ENCODE data around the gene ZFP57.

ZFP57 gene

GRCh38 chr6:29680904-29681303, at the start of gene ZFP57:
ZFP57 (minus strand) TSS chr6:29681152; CDS start chr6:29677003, 4,149 bp downstream.
- DNase-seq = no peak

- DNase-seq = no peak
Measured at GRCh38 chr6:29730575-29731126, 49.7 kb upstream of the ZFP57 start.

DNA sequence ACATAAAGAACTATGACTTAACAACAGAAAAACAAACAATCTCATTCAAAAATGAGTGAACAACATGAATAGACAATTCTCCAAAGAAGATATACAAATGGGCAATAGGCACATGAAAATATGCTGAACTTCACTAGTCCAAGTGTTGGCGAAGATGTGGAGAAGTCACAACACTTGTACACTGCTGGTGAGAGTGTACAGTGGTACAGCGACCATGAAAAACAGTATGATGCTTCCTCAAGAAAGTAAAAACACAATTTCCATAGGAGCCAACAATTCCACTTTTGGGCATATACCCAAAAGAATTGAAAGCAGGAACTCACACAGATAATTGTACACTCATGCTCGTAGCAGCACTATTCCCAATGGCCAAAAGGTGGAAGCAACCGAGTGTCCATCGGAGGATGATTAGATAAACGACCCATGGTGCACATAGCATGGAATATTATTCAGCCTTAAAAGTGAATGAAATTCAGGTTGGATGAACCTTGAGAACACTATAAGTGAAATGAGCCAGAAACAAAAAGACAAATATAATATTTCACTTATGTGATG, 48.9 kb upstream of the ZFP57 start:
- no peak for DNase-seq

DNA sequence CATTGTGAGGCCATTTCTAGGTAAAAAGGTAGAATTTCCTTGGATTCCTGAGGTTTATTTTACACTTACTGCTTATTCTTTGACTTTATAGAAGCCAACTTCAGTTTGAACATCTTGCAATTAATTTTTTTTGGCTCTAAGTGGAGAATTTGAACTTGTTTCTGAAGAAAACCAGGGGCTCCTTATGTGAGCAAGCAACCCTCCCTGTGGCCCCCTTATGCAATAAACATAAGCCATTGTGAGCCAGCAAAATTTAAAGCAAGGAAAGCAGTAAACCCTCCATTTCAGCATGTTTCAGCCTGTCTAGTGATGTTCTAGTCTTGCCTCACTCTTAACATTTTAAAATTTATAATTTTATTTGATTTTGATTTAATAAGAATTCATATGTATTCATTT, 47.9 kb upstream of the ZFP57 start:
- no peak for DNase-seq

- DNase-seq = no peak
Measured at GRCh38 chr6:29728173-29728874, 47.4 kb upstream of the ZFP57 start.

GRCh38 chr6:29727637-29728036, 46.7 kb upstream of the ZFP57 start:
- no peak for DNase-seq

- DNase-seq = no peak
Measured at GRCh38 chr6:29726571-29727194, 45.7 kb upstream of the ZFP57 start.

DNA sequence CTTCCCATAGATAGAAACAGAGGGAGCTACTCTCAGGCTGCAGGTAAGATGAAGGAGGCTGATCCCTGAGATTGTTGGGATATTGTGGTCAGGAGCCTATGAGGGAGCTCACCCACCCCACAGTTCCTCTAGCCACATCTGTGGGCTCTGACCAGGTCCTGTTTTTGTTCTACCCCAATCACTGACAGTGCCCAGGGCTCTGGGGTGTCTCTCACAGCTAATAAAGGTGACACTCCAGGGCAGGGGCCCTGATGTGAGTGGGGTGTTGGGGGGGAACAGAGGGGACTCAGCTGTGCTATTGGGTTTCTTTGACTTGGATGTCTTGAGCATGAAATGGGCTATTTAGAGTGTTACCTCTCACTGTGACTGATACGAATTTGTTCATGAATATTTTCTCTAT, 45.0 kb upstream of the ZFP57 start:
- no peak for DNase-seq

GRCh38 chr6:29724937-29725869, 44.3 kb upstream of the ZFP57 start:
- no peak for DNase-seq

DNA sequence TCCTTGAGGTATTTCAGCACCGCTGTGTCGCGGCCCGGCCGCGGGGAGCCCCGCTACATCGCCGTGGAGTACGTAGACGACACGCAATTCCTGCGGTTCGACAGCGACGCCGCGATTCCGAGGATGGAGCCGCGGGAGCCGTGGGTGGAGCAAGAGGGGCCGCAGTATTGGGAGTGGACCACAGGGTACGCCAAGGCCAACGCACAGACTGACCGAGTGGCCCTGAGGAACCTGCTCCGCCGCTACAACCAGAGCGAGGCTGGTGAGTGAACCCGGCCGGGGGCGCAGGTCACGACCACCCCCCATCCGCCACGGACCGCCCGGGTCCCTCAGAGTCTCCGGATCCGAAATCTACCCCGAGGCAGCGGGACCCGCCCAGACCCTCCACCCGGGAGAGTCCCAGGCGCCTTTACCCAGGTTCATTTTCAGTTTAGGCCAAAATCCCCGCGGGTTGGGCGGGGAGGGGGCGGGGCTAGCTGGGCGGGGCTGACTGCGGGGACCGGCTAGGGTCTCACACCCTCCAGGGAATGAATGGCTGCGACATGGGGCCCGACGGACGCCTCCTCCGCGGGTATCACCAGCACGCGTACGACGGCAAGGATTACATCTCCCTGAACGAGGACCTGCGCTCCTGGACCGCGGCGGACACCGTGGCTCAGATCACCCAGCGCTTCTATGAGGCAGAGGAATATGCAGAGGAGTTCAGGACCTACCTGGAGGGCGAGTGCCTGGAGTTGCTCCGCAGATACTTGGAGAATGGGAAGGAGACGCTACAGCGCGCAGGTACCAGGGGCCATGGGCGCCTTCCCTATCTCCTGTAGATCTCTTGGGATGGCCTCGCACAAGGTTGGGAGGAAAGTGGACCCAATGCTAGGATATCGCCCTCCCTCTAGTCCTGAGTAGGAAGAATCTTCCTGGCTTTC, 43.0 kb upstream of the ZFP57 start:
- no peak for DNase-seq

- DNase-seq = no peak
Measured at GRCh38 chr6:29723262-29723665, 42.3 kb upstream of the ZFP57 start, which contains the start of gene HLA-F. HLA-F (plus strand) TSS chr6:29723434; CDS start chr6:29723464, 30 bp downstream.

- DNase-seq = no peak
Measured at GRCh38 chr6:29720863-29721262, 39.9 kb upstream of the ZFP57 start.

DNA sequence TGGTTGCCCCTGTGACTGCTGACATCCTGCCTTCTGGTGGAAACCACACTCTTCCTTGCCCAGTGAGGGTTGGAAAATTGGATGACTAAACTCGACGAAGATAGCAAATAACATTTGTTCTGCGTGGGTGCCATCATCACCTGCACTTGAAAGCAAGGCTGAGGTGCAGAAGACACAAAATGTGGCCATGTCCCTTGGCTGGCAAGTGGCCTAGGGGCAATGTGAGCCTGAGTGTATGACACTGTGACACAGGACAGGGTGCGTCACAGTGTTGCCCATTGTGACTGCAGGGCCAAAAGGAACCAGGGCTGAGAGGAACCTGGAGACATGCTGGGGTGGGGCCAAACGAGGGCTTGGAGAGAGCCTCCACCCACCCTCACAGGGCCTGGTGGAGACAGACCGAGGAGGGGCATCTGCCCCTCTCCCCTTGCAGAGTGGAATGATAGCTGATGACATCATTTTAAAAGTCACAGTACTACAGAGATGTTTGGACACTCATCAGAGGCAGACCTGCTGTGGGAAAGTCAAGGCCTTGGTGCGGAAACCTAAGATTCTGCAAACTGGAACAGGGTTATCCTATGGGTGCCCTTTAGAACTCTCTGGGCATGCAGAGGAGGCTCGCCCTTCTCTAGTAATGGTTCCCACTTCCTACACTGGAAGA, 29.5 kb upstream of the ZFP57 start:
- no peak for DNase-seq

DNA sequence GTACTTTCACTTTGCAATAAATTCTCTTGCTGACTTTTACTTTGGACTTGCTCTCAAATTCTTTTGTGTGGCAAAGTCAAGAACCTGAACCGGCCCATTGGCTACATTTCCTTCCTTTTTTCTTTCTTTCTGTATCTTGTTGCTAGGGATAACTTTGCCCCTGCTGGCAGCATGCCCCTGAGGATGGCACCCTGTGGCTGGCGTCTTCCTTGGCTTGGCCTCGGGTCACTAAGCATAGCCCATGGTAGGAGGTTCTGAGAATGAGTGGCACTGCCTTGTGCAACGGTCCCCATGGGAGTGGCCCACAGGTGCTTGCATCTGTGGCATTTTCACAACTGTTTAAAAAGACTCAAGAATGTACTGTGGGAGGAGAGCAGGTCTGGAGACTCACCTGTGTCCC, 28.2 kb upstream of the ZFP57 start:
- DNase-seq = no peak

DNA sequence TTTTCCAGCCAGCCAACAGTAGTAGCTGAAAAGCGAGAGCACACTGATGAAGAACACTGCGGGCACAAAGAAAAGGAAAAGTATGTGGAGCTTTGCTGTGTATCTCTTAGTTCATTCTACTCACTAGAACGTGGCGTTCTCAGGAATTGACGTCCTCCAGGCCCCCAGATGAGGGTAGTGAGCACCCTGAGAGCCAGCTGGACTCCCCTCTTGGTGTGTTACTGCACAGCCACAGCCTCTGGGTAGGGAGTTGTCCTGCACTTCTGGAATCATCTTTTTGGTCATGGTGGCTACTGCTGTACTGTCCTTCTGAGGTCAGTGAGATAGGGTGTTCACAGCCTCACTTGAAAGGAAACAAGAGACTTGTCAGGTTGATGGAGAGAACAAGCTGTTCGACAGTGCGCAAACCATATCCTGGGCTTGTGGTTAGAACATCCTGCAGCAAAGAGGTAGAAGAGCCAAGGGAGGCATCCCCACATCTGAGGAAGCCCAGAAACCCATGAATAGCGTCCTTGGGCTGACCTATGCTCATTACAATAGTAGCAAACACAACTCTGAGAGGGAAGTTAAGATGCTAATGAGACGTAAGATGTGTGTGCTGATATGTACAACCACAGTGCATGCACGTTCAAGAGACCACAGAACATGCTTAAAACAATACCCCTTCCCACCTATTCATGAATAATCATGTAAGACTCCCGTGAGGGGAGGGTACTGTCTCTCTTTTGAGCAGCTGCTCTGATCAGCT, 27.7 kb upstream of the ZFP57 start:
- no peak for DNase-seq

DNA sequence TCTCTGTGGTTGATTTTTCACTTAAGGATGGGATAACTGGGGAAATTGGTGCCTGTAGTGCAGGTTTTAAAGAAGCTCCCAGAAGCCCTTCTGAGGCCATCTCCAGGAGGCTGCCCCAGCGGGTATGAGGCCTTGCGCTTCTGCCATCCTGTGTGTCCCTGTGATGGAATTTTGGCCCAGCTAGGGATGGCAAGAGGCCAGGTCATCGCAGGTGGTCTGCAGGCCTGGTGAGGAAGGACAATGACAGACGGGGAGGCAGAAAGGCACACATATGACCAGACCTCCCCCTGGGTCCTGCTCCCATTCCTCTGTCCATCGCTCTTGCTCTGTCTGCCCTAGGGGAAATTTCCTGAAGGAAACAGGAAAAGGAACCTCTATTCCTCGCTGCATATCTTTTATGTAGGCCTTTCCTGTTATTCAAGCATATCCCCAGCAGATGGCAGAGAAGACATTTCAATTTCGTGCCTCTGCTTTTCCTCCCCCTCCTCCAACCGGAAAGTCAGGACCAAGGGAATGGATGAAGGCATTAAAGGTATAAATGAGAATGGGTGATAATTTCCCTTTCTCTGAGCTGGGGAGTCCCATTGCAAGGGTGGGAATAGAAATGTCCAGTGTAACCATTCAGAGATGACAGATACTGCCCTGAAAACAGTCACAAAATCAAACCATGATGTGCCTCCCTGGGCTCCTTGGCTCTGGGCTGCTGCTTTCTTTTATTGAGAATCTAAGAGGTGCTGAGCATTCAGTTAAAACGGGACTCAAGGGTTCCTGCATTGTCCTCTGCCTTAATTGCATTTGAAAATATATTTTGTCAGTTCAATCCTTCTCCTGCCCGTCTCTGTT, 24.7 kb upstream of the ZFP57 start:
- no peak for DNase-seq

DNA sequence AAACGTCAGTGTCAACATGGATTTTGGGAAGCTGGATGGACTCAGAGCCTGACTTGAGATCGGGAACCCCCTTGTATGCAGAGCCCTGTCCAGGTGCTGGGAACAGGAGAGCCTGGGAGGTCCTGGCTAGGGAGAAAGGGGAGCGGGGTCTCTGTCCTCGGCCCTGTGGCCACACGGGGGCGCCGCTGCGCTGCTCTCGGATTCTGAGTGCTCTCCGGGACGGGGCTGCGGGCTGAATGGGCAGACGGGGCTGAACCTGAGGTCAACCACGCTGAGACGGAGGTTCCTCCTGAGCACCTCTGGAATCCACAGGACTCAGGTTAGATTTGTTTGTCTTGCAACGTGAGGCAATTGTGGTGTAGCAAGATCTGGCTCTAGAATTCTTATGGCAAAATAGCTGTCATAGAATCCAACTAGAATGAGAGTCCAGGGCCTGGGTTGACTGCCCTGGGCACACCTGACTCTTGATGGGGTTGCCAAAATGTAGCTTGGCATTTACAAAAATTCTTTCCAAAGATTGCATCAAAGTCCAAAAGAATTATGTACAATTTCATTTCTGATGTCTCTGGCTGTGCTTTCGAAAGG, 21.7 kb upstream of the ZFP57 start:
- DNase-seq = no peak

DNA sequence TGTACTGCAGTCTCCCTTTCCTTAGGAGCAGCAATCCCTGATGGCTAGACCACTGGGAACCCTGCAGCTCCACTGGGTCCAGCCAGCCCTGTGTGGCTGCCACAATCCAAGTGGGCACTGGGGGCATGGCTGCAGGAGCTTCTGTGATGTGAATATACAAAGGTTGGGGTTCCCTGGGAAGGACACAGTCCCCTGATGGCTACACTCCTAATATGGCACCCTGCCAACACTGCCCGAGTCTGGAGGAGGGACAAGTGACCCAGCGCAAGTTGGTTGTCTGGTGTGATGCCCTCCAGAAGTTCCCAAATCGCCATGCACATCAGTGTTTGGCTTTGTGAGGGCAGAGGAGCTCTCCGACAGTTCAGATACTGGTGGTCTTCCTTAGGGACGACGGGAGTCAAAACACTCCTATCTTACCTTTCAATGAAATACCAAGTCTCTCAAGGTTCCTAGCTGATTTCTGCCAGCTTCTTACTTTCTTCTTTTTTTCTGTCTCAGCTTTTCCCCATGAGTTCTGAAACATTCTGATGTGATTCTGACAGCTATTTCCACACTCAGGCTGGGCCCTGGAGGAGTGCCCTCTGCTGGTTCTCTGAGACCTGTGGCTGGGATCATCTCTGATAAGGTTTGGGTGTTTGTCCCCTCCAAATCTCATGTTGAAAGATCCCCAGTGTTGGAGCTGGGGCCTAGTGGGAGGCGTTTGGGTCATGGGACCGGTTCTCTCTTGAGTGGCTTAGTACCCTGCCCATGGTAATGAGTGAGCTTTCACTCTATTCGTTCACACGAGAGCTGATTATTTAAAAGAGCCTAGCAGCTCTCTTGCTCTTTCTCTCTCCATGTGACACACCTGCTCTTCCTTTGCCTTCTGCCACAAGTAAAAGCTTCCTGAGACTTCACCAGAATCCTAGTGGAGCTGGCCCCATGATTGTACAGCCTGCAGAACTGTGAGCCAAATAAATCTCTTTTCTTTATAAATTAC, 15.5 kb upstream of the ZFP57 start:
- no peak for DNase-seq
